B cell (primary cell): ENCODE results near the gene KBTBD13. TPM values are rescaled to one million over a fixed set of nuclear protein-coding genes. Genes with fewer than 3 reads are reported as not detected.

Experiments used
- ATAC-seq: fragments of 200-7000 bp; cut with Tn5 transposase; one replicate; pipeline ENCODE4 v1.10.0; 2021; ENCODE audit warnings: low read depth, mild to moderate bottlenecking, moderate number of reproducible peaks, moderate library complexity
- CTCF ChIA-PET: fragments of 350-600 bp; sonication (Branson Sonifier 250); formaldehyde crosslinking; loops from one replicate; lab custom pipeline; 2021; ENCODE audit warnings: antibody characterized with exemption, inconsistent platforms; lab: Charles Lee
- POLR2A ChIA-PET: fragments of 350-600 bp; sonication (Branson Sonifier 250); formaldehyde crosslinking; loops from one replicate; lab custom pipeline; 2021; ENCODE audit warnings: antibody characterized with exemption; lab: Charles Lee
- DNase-seq: peaks from one replicate; pipeline ENCODE4 v3.0.0; 2013
- H2AFZ ChIP-seq: 2 replicates; pipeline ENCODE4 v1.6.1; 2012; ENCODE audit warnings: mild to moderate bottlenecking, low read depth, low read length; ENCODE audit not compliant: insufficient read depth, poor library complexity, severe bottlenecking
- H3K27ac ChIP-seq, 2 donors: 1 replicate in 1 of 2; 2 replicates in 1 of 2; pipeline ENCODE4 v1.5.1; 2012 to 2013; ENCODE audit warnings: low read length in 2 of 2, mild to moderate bottlenecking in 2 of 2, moderate library complexity in 1 of 2
- H3K27me3 ChIP-seq, 4 experiments: fragments of 200-600 bp in 1 of 4; sonication (generic) in 1 of 4; replicated peaks in 1 of 4; 1 replicate in 2 of 4; 2 replicates in 2 of 4; pipeline versions ENCODE4 v1.6.1 to v1.7.0; 2013 to 2016; ENCODE audit warnings: low read length in 3 of 4, mild to moderate bottlenecking in 2 of 4, mixed read lengths in 1 of 4, moderate library complexity in 1 of 4; ENCODE audit not compliant: insufficient read depth in 4 of 4, control insufficient read depth in 3 of 4; ENCODE audit errors: control extremely low read depth in 1 of 4
- H3K36me3 ChIP-seq, 2 experiments: replicated peaks in 1 of 2; 1 replicate in 1 of 2; 2 replicates in 1 of 2; pipeline versions ENCODE4 v1.6.1 to v1.7.1; 2013; ENCODE audit warnings: low read length in 1 of 2; ENCODE audit not compliant: insufficient read depth in 2 of 2, control insufficient read depth in 1 of 2; ENCODE audit errors: control extremely low read depth in 1 of 2, extremely low read depth in 1 of 2
- H3K4me1 ChIP-seq, 2 donors: fragments of 200-600 bp in 1 of 2; sonication (generic) in 1 of 2; 1 replicate in 1 of 2; 2 replicates in 1 of 2; pipeline versions ENCODE4 v1.5.1 to v1.6.1; 2013 to 2017; ENCODE audit warnings: low read length in 2 of 2; ENCODE audit not compliant: control insufficient read depth in 2 of 2, insufficient read depth in 2 of 2
- H3K4me2 ChIP-seq: replicated peaks from 2 replicates; pipeline ENCODE3; 2012; ENCODE audit warnings: mild to moderate bottlenecking, low read depth, low read length; ENCODE audit not compliant: poor library complexity, severe bottlenecking
- H3K4me3 ChIP-seq, 5 experiments: fragments of 200-600 bp in 1 of 5; sonication (generic) in 1 of 5; 1 replicate in 3 of 5; 2 replicates in 2 of 5; pipeline versions ENCODE4 v1.5.1 to v1.7.0; 2011 to 2016; ENCODE audit warnings: low read length in 4 of 5, mild to moderate bottlenecking in 4 of 5, low read depth in 2 of 5, control low read depth in 1 of 5, moderate library complexity in 1 of 5; ENCODE audit not compliant: insufficient read depth in 1 of 5; ENCODE audit errors: control extremely low read depth in 1 of 5, extremely low read depth in 1 of 5
- H3K79me2 ChIP-seq: fragments of 200-600 bp; sonication (generic); one replicate; pipeline ENCODE4 v1.6.0; 2016; ENCODE audit warnings: low read length; ENCODE audit not compliant: control insufficient read depth, insufficient read depth
- H3K9ac ChIP-seq: fragments of 200-600 bp; sonication (generic); 2 replicates; pipeline ENCODE4 v1.6.1; 2017; ENCODE audit warnings: mild to moderate bottlenecking, low read length, moderate library complexity
- H3K9me3 ChIP-seq, 3 donors: one replicate each; pipeline versions ENCODE4 v1.6.1 to v1.7.1; 2013; ENCODE audit warnings: low read length in 2 of 3; ENCODE audit not compliant: control insufficient read depth in 2 of 3, insufficient read depth in 1 of 3; ENCODE audit errors: control extremely low read depth in 1 of 3
- H4K20me1 ChIP-seq: 2 replicates; pipeline ENCODE4 v1.6.0; 2012; ENCODE audit warnings: mild to moderate bottlenecking, low read length; ENCODE audit not compliant: insufficient read depth, control insufficient read depth, poor library complexity, severe bottlenecking
- H3K27ac Mint-ChIP-seq: one replicate; pipeline ENCODE4 v1.8.0; 2021; ENCODE audit warnings: mixed read lengths
- H3K27me3 Mint-ChIP-seq: one replicate; pipeline ENCODE4 v1.8.0; 2021; ENCODE audit warnings: mixed read lengths
- H3K4me1 Mint-ChIP-seq: one replicate; pipeline ENCODE4 v1.8.0; 2021; ENCODE audit warnings: mixed read lengths
- H3K4me3 Mint-ChIP-seq: one replicate; pipeline ENCODE4 v1.8.0; 2021; ENCODE audit warnings: mixed read lengths
- H3K9me3 Mint-ChIP-seq: one replicate; pipeline ENCODE4 v1.8.0; 2022; ENCODE audit warnings: mixed read lengths; ENCODE audit not compliant: insufficient read depth
- CTCF ChIP-seq: fragments of 200-600 bp; IDR thresholded peaks from one replicate; pipeline ENCODE4 v1.8.0; 2022; ENCODE audit warnings: antibody characterized with exemption, mild to moderate bottlenecking
- EZH2 ChIP-seq: IDR thresholded peaks from 2 replicates; pipeline ENCODE4 v1.6.1; 2012; ENCODE audit warnings: borderline replicate concordance, low read depth, mild to moderate bottlenecking, moderate library complexity, low read length; ENCODE audit not compliant: insufficient read depth, poor library complexity, severe bottlenecking
- WGBS: methylation state at CpG from one replicate; pipeline ENCODE4 v1.1.5; 2013; ENCODE audit warnings: missing lambda C conversion rate; ENCODE audit not compliant: insufficient coverage; 5-methylcytosine and 5-hydroxymethylcytosine counted together
- intact Hi-C: fragments of 100-400 bp; cut with micrococcal nuclease; formaldehyde crosslinking; loops from one replicate; pipeline ENCODE4 v1.10.0; 2022
- polyA plus RNA-seq: library from polyadenylated mRNA; depleted of rRNA; stranded (reverse); fragments of >200 nt; gene quantifications from 2 replicates; pipeline ENCODE4 v1.2.3, GENCODE V29; 2012
- total RNA-seq, 2 donors: library from RNA; stranded (reverse); fragments of 120-200 nt in 1 of 2; gene quantifications; 1 replicate in 1 of 2; 2 replicates in 1 of 2; pipeline versions ENCODE4 v1.2.3 to v1.2.4, GENCODE V29; 2013 to 2022

KBTBD13 gene
- total and polyA plus RNA-seq, 2 donors (not counting 1 experiment from before 2014, with no cell fraction given): not detected

GRCh38 chr15:65062061-65062460 is 14.5 kb upstream of the KBTBD13 start:
- ChIA-PET CTCF (interaction anchor here (1.0 kb wide), 1 partner anchor 10 kb away, joined by 3 read pairs; no protein-coding TSS in a partner anchor), POLR2A (no interaction called here)
- intact Hi-C loops: no loop called here

GRCh38 chr15:65062726-65063125 is 13.8 kb upstream of the KBTBD13 start:
- Mint-ChIP-seq H3K27me3 (peaks cover 23% of the 10 kb centered on the region), H3K4me3 (no peak overlapping the region), H3K9me3 (no peaks in the 10 kb centered on the region), H3K4me1 (peaks cover 4% of the 10 kb centered on the region), H3K27ac (no peak overlapping the region)
- TF ChIP-seq EZH2 (no peak), CTCF (no peak)
- DNase-seq (no peak), ATAC-seq (no peak)
- intact Hi-C loops: no loop called here
- Histone ChIP-seq H3K9ac (no peak overlapping the region), H3K9me3 (peaks cover 0 to 4% (median 0%) of the 10 kb centered on the region in 3 donors), H2AFZ (no peak overlapping the region), H3K4me2 (no peak overlapping the region), H3K36me3 (no peaks in the 10 kb centered on the region), H3K79me2 (no peaks in the 10 kb centered on the region), H3K27me3 (peaks cover 0 to 20% (median 8%) of the 10 kb centered on the region in 4 experiments), H3K27ac (no peak overlapping the region), H3K4me3 (no peak overlapping the region), H4K20me1 (no peaks in the 10 kb centered on the region), H3K4me1 (peaks cover 3 to 4% of the 10 kb centered on the region in 2 donors)
- POLR2A ChIA-PET: no interaction called here
- 87% methylated on average over 2 of the region's 5 CpGs for WGBS
- CTCF ChIA-PET: no interaction called here

More at GRCh38 chr15:65062061-65062460, 14.5 kb upstream of the KBTBD13 start:
- Histone ChIP-seq H3K4me3 (no peak overlapping the region), H3K9ac (no peak overlapping the region), H3K4me2 (no peak overlapping the region), H3K27me3 (peaks cover 0 to 14% (median 4%) of the 10 kb centered on the region in 4 experiments), H4K20me1 (no peaks in the 10 kb centered on the region), H3K27ac (no peak overlapping the region), H3K36me3 (no peaks in the 10 kb centered on the region), H3K4me1 (no peaks in the 10 kb centered on the region), H2AFZ (no peak overlapping the region), H3K79me2 (no peaks in the 10 kb centered on the region), H3K9me3 (peaks cover 0 to 4% (median 0%) of the 10 kb centered on the region in 3 donors)
- no peaks in the 10 kb centered on the region for H3K9me3 Mint-ChIP-seq
- peaks cover under 1% of the 10 kb centered on the region for H3K4me1 Mint-ChIP-seq
- WGBS: 84% methylated on average over 4 of the region's 5 CpGs
- H3K27me3 Mint-ChIP-seq: peaks cover 19% of the 10 kb centered on the region
- TF ChIP-seq CTCF (no peak), EZH2 (no peak)
- H3K4me3 Mint-ChIP-seq: no peak overlapping the region
- no peak overlapping the region for H3K27ac Mint-ChIP-seq
- ATAC-seq: no peak
- DNase-seq: no peak
